Body of pancreas (tissue), 4 donors: ENCODE results near the gene HECTD2.

Source experiments
- CTCF ChIP-seq, 7 experiments: fragments of 450-650 bp in 4 of 7; fragments of 200-600 bp in 3 of 7; sonication (generic) in 3 of 7; IDR thresholded peaks; one replicate each; pipeline ENCODE4 v1.5.1; 2016 to 2019; ENCODE audit warnings: antibody characterized with exemption in 7 of 7
- POLR2A ChIP-seq, 3 donors: fragments of 450-650 bp; IDR thresholded peaks; one replicate each; pipeline ENCODE4 v1.6.1; 2016; ENCODE audit warnings: antibody characterized with exemption in 3 of 3, mild to moderate bottlenecking in 2 of 3

DNA sequence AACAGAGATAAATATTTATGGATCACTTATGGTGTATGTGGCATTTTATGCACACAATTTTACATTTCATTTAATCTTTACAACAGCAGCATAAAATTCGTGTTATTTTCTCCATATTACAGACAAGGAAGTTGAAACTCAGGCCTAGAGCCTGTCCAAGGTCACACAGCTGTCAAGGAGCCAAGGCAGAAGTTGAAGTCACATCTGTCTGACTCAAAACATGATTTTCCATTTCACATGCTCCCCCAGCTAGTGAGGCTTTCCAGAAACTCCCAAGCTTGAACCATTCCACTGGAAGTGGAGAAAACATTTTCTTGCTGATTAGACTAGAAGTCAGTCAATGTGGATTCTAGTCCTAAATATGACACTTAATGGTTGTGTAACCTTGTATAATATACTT, 110.5 kb downstream of the HECTD2 start:
- TF ChIP-seq CTCF (IDR thresholded peaks at IDR 0.05) (no peak), POLR2A (IDR thresholded peaks at IDR 0.05) (no peak)
